GM19324 (cell line): ENCODE measurements around the gene SIGLEC11.

Experiments used
- ATAC-seq: cut with Tn5 transposase; IDR thresholded peaks from one replicate; pipeline ENCODE4 v1.9.1; 2021; ENCODE audit warnings: mild to moderate bottlenecking, moderate library complexity; ENCODE audit not compliant: unreplicated experiment, low FRiP score

SIGLEC11 gene

DNA sequence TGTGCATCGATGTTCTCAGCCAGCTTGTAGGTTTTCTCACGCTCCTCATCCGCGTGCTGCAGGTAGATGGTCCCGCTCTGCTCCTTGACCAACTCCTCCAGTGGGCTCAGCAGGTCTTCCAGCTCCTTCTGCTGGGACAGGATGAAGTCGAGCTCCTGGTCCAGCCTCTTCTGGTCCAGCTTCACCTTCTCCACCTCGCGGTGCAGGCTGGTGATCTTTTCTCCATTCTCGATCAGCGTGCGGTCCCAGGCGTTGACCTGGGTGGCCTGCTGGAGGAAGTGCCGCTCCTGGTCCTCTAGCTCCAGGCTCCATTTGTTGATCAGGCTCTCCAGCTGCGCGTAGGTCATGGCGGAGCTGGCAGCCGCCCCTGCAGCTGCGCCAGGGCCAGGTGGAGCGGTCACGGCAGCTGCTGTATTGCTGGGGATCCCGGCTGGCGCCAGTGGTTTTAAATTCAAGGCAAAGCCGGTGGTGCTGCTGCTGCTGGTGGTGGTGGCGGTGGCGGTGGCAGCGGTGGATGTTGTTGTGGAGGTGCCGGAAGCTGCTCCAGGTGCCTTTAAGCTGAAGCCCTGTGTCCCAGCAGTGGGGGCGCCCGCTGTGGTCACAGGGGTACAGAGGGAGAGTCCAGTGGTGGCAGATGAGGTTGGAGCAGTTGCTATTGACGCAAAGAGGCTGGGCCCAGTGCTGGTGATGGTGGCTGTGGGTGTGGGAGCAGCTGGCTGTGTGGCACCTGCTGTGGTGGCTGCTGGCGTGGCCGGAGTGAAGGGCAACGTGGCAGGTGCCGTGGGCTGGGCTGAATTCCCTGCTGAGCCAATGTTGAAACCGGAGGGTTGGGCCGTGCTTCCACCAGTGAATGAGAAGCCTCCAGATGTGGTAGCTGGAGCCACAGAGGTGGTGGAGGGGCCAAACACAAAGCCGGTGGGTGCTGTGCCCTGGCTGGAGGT is 52.2 kb downstream of the SIGLEC11 start:
- ATAC-seq: no peak

DNA sequence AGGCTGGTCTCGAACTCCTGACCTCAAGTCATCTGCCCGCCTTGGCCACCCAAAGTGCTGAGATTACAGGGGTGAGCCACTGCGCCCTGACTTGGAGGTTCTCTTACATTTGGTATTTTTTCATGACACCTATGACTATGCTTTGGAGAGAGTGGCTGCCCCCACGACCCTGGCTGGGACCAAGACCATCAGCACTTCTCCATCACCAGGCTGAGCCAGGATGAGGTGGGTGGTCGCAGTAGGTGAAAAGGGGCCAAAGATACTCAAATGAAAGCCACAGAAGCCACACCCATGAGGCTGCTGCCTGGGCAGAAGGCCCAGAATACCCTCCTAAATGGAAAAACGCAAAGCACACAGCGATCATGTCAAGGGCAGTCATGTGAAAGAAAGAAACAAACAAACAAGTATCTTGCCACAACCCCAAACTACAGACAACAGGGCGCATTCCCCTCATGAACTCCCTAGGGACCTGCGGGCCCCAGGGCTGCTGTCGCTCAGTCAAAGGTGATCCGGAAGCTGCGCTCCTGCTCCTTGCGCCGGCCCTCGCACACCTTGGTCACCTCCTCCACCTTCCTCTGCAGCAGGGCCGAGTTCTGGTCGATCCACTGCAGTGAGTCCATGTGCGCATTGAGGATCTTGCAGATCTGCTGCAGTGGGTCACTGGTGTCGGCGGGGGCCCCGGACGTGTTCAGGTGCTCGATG is 53.1 kb downstream of the SIGLEC11 start:
- ATAC-seq: no peak

DNA sequence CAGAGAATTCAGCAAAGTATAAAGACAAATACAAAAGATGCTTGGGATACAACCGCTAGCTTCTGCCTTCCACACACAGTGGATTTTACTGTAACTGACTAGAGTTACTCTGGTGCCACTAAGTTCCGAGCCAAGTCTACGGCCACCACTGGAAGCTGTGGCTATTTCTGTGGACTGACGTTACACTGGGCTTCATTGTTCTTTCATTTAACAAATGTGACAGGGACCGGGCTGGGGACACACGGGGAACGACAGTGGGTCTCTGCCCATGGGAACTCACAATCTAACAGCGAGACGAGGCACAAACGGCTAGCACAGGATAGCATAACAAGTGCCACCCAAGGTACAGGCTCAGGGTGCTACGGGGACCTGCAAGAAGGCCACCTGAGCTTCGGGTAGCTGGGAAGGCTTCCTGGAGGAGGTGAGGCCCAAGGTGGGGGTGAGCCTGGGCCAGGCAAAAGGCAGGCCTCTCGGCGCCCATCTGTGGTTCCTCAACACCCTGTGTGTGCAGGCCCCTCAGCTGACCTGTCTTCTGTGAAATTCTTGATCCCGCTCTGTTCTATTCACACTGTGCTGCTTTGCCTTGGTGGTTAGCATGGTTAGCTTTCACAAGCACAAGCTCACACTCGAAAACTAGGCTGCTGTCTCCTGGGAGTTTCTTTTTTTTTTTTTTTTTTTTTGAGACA is 54.0 kb downstream of the SIGLEC11 start:
- ATAC-seq: no peak

DNA sequence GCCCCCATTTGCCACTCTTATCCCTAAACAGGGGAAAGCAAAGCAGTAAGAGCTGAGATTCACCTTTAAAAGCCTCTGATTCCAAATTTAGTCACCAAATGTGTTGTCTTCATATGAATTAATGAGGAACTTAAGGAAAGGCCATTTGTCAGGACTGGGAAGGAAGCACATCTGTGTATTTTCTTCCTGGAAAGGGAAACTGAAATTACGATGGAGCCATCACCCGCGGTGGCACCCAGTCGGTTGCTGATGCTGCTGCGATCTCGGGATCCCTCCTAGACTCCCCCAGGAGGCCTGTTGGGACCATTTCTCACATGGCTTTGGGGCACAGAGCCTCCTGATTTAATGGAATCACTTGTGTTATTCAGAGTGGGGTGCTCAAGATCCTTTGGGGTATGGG is 56.8 kb downstream of the SIGLEC11 start:
- no peak for ATAC-seq
